Measurements from ENCODE around the gene TBX10.

GRCh38 chr11:67645521-67646461 lies 6.2 kb upstream of the TBX10 start:
- no peak for TF ChIP-seq CTCF (IDR thresholded peaks at IDR 0.05; ENCODE audit: low read length)
- TF ChIP-seq EZH2 (optimal IDR thresholded peaks at IDR 0.05; ENCODE audit: low read depth, low read length), result no peak
